RWPE1 (cell line): Measurements from ENCODE around the gene SPACA1.

Source experiments
- CTCF ChIA-PET: fragments of 350-600 bp; sonication (Branson Sonifier 250); formaldehyde crosslinking; extraction: SDS; loops from one replicate; lab custom pipeline; 2021; lab: Yijun Ruan, JAX
- POLR2A ChIA-PET: fragments of 400-600 bp; formaldehyde crosslinking; extraction: SDS; loops from one replicate; lab custom pipeline; 2020; ENCODE audit warnings: antibody characterized with exemption; ENCODE audit not compliant: low non-redundant PET; lab: Yijun Ruan, JAX
- DNase-seq: peaks from one replicate; pipeline ENCODE4 v3.0.0; 2012; ENCODE audit warnings: low spot score
- H3K27ac ChIP-seq: fragments of 450-650 bp; 2 replicates; pipeline ENCODE4 v1.5.1; 2017
- CTCF ChIP-seq: fragments of 450-650 bp; conservative IDR thresholded peaks from 2 replicates; pipeline ENCODE4 v1.5.1; 2017; ENCODE audit warnings: low read depth, mild to moderate bottlenecking

The SPACA1 gene

GRCh38 chr6:88111991-88112390 is 64.3 kb downstream of the SPACA1 start:
- no peak for TF ChIP-seq CTCF
- CTCF ChIA-PET: no interaction called here
- POLR2A ChIA-PET: no interaction called here
- DNase-seq: no peak
- H3K27ac ChIP-seq: no peak overlapping the region

- H3K27ac ChIP-seq: no peak overlapping the region
- ChIA-PET CTCF (no interaction called here), POLR2A (no interaction called here)
- TF ChIP-seq CTCF: no peak
- DNase-seq: no peak
Observed at GRCh38 chr6:88114838-88115237, 67.2 kb downstream of the SPACA1 start.

- no peak for TF ChIP-seq CTCF
- ChIA-PET POLR2A (no interaction called here), CTCF (no interaction called here)
- no peak for DNase-seq
- H3K27ac ChIP-seq: no peak overlapping the region
Observed at GRCh38 chr6:88115307-88115706, 67.7 kb downstream of the SPACA1 start.

GRCh38 chr6:88116276-88116675 is 68.6 kb downstream of the SPACA1 start:
- no peak for TF ChIP-seq CTCF
- CTCF ChIA-PET: no interaction called here
- no peak for DNase-seq
- POLR2A ChIA-PET: no interaction called here
- H3K27ac ChIP-seq: no peak overlapping the region
